Measurements from ENCODE around the gene SPAG17.

DNA sequence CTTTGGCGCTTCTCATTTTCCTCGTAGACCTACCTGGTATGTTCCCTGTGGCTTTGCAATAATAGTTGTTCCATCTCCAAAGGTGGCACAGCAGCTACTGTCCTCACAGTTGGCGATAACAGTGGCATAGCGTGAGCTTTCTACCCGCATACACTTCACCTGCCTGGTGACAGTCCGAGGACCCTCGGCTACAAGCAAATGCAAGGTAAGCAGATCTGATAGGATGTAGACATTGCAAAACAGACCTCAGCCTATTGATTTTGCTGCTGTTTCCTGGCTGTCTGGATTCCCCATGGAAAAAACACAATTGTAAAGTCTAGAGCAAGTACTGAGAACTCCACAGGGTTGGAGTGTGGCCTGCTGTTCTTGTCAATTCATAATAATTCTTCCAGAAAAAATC lies 177.0 kb downstream of the SPAG17 start:
- TF ChIP-seq POLR2AphosphoS5 (IDR thresholded peaks at IDR 0.05; ENCODE audit: low read depth, low read length) (no peak), SIN3A (IDR thresholded peaks at IDR 0.05; ENCODE audit: borderline replicate concordance, insufficient read depth, low read length) (no peak), TAF1 (IDR thresholded peaks at IDR 0.05; ENCODE audit: borderline replicate concordance, insufficient read depth, low read length) (no peak)
